IMR-90 (cell line): ENCODE results near the gene UTP18. TPM values are rescaled to one million over a fixed set of nuclear protein-coding genes. Genes with fewer than 3 reads are reported as not detected.

Source experiments
- ATAC-seq: fragments of 200-7000 bp; cut with Tn5 transposase; 2 replicates; pipeline ENCODE4 v1.9.1; 2020; ENCODE audit warnings: low read depth, mild to moderate bottlenecking, moderate library complexity
- BruUV-seq: library from RNA; stranded (reverse); fragments of 400-500 nt; replicated peaks from 2 replicates; lab custom pipeline; 2021; lab: Mats Ljungman, UMichigan
- CTCF ChIA-PET: fragments of 300-600 bp; formaldehyde crosslinking; extraction: SDS; loops from one replicate; lab custom pipeline; 2021; ENCODE audit warnings: antibody characterized with exemption; lab: Yijun Ruan, JAX
- POLR2A ChIA-PET: fragments of 300-600 bp; sonication (Branson Sonifier 250); formaldehyde crosslinking; loops from one replicate; lab custom pipeline; 2022; ENCODE audit warnings: antibody characterized with exemption; ENCODE audit not compliant: unreplicated experiment; lab: Charles Lee
- DNase-seq: peaks from one replicate; pipeline ENCODE4 v3.0.0; 2013
- H2AFZ ChIP-seq: replicated peaks from 2 replicates; pipeline ENCODE3; 2013; ENCODE audit warnings: low read length, mild to moderate bottlenecking; ENCODE audit not compliant: poor library complexity
- H2AK5ac ChIP-seq: 2 replicates; pipeline ENCODE4 v1.6.1; 2013; ENCODE audit warnings: low read depth, low read length, inconsistent platforms
- H2AK9ac ChIP-seq: replicated peaks from 2 replicates; pipeline ENCODE3; 2013; ENCODE audit warnings: mild to moderate bottlenecking, low read depth, low read length, moderate library complexity; ENCODE audit not compliant: poor library complexity
- H2BK120ac ChIP-seq: 2 replicates; pipeline ENCODE4 v1.6.1; 2013; ENCODE audit warnings: low read depth, low read length, inconsistent platforms
- H2BK15ac ChIP-seq: 3 replicates; pipeline ENCODE4 v1.6.1; 2013; ENCODE audit warnings: low read depth, low read length, inconsistent platforms
- H2BK20ac ChIP-seq: 2 replicates; pipeline ENCODE4 v1.6.1; 2013; ENCODE audit warnings: low read depth, mild to moderate bottlenecking, inconsistent platforms, low read length, moderate library complexity
- H2BK5ac ChIP-seq: 2 replicates; pipeline ENCODE4 v1.6.1; 2013; ENCODE audit warnings: mild to moderate bottlenecking, low read depth, low read length, inconsistent platforms; ENCODE audit not compliant: poor library complexity, severe bottlenecking
- H3K14ac ChIP-seq: replicated peaks from 2 replicates; pipeline ENCODE4 v1.6.1; 2013; ENCODE audit warnings: low read depth, low read length, inconsistent platforms
- H3K18ac ChIP-seq: 2 replicates; pipeline ENCODE4 v1.6.1; 2013; ENCODE audit warnings: low read depth, low read length, control low read depth
- H3K23ac ChIP-seq: 2 replicates; pipeline ENCODE4 v1.6.1; 2013; ENCODE audit warnings: low read depth, low read length, inconsistent platforms
- H3K27ac ChIP-seq: 2 replicates; pipeline ENCODE4 v1.5.1; 2013; ENCODE audit warnings: mild to moderate bottlenecking, control low read depth, low read length; ENCODE audit not compliant: insufficient read depth
- H3K27me3 ChIP-seq: 2 replicates; pipeline ENCODE4 v1.6.1; 2013; ENCODE audit warnings: low read length; ENCODE audit not compliant: control insufficient read depth, insufficient read depth
- H3K36me3 ChIP-seq: 2 replicates; pipeline ENCODE4 v1.6.1; 2013; ENCODE audit warnings: low read length, mixed read lengths; ENCODE audit not compliant: control insufficient read depth, insufficient read depth
- H3K4ac ChIP-seq: 2 replicates; pipeline ENCODE4 v1.6.1; 2013; ENCODE audit warnings: low read depth, low read length, inconsistent platforms
- H3K4me1 ChIP-seq: 2 replicates; pipeline ENCODE4 v1.6.1; 2013; ENCODE audit warnings: low read length, mixed read lengths; ENCODE audit not compliant: control insufficient read depth, insufficient read depth
- H3K4me2 ChIP-seq: 2 replicates; pipeline ENCODE4 v1.6.1; 2013; ENCODE audit warnings: low read depth, mild to moderate bottlenecking, control low read depth, low read length, moderate library complexity
- H3K4me3 ChIP-seq: 2 replicates; pipeline ENCODE4 v1.5.1; 2013; ENCODE audit warnings: low read depth, mild to moderate bottlenecking, control low read depth, low read length, moderate library complexity; ENCODE audit not compliant: insufficient read depth
- H3K56ac ChIP-seq: 2 replicates; pipeline ENCODE4 v1.6.1; 2013; ENCODE audit warnings: low read length, inconsistent platforms; ENCODE audit not compliant: insufficient read depth; ENCODE audit errors: extremely low read depth
- H3K79me1 ChIP-seq, 2 experiments: 2 replicates each; pipeline ENCODE4 v1.6.1; 2013; ENCODE audit warnings: low read length in 2 of 2, inconsistent platforms in 1 of 2, low read depth in 1 of 2
- H3K9ac ChIP-seq: 2 replicates; pipeline ENCODE4 v1.6.1; 2013; ENCODE audit warnings: low read depth, low read length, control low read depth
- H3K9me1 ChIP-seq: 2 replicates; pipeline ENCODE4 v1.6.1; 2013; ENCODE audit warnings: low read length, inconsistent platforms; ENCODE audit not compliant: insufficient read depth
- H3K9me3 ChIP-seq: 2 replicates; pipeline ENCODE4 v1.6.1; 2013; ENCODE audit warnings: low read length; ENCODE audit not compliant: control insufficient read depth, insufficient read depth
- H4K20me1 ChIP-seq: 2 replicates; pipeline ENCODE4 v1.6.1; 2013; ENCODE audit warnings: low read length, inconsistent platforms; ENCODE audit not compliant: insufficient read depth
- H4K5ac ChIP-seq: 2 replicates; pipeline ENCODE4 v1.6.1; 2013; ENCODE audit warnings: mild to moderate bottlenecking, low read depth, low read length, control low read depth
- H4K8ac ChIP-seq, 2 experiments: 2 replicates each; pipeline ENCODE4 v1.6.1; 2013; ENCODE audit warnings: low read depth in 2 of 2, low read length in 2 of 2, control low read depth in 1 of 2, inconsistent platforms in 1 of 2
- H4K91ac ChIP-seq: 2 replicates; pipeline ENCODE4 v1.6.1; 2013; ENCODE audit warnings: low read depth, low read length, inconsistent platforms; ENCODE audit not compliant: insufficient read depth
- BHLHE40 ChIP-seq: fragments of 150-350 bp; IDR thresholded peaks from 2 replicates; pipeline ENCODE4 v1.6.1; 2016; ENCODE audit warnings: mild to moderate bottlenecking, low read depth, low read length
- CEBPB ChIP-seq: IDR thresholded peaks from 2 replicates; pipeline ENCODE4 v1.6.1; 2012; ENCODE audit warnings: low read depth, low read length, improper control_type of control experiment
- CHD1 ChIP-seq: IDR thresholded peaks from 2 replicates; pipeline ENCODE4 v1.6.1; 2012; ENCODE audit warnings: low read depth, low read length, improper control_type of control experiment
- CTCF ChIP-seq: conservative IDR thresholded peaks from 2 replicates; pipeline ENCODE4 v1.5.1; 2012; ENCODE audit warnings: mild to moderate bottlenecking, low read depth, low read length, improper control_type of control experiment
- FOS ChIP-seq: fragments of 150-350 bp; IDR thresholded peaks from 2 replicates; pipeline ENCODE4 v1.6.1; 2016; ENCODE audit warnings: low read depth, low read length
- MAFK ChIP-seq: IDR thresholded peaks from 2 replicates; pipeline ENCODE4 v1.6.1; 2012; ENCODE audit warnings: low read depth, low read length, improper control_type of control experiment
- MAZ ChIP-seq: IDR thresholded peaks from 2 replicates; pipeline ENCODE4 v1.6.1; 2012; ENCODE audit warnings: low read depth, mild to moderate bottlenecking, low read length, improper control_type of control experiment, moderate library complexity, borderline replicate concordance
- MXI1 ChIP-seq: IDR thresholded peaks from 2 replicates; pipeline ENCODE4 v1.6.1; 2012; ENCODE audit warnings: low read depth, mild to moderate bottlenecking, low read length, moderate library complexity, borderline replicate concordance
- NFE2L2 ChIP-seq: fragments of 150-350 bp; IDR thresholded peaks from 2 replicates; pipeline ENCODE4 v1.6.1; 2016; ENCODE audit warnings: low read depth, mild to moderate bottlenecking, low read length
- POLR2A ChIP-seq: IDR thresholded peaks from 2 replicates; pipeline ENCODE4 v1.6.1; 2012; ENCODE audit warnings: mild to moderate bottlenecking, low read depth, low read length
- RAD21 ChIP-seq: IDR thresholded peaks from 2 replicates; pipeline ENCODE4 v1.6.1; 2012; ENCODE audit warnings: low read length, improper control_type of control experiment
- RCOR1 ChIP-seq: IDR thresholded peaks from 2 replicates; pipeline ENCODE4 v1.6.1; 2012; ENCODE audit warnings: mild to moderate bottlenecking, low read length, improper control_type of control experiment; ENCODE audit not compliant: insufficient replicate concordance
- RFX5 ChIP-seq: IDR thresholded peaks from 2 replicates; pipeline ENCODE4 v1.8.0; 2012; ENCODE audit warnings: low read depth, mild to moderate bottlenecking, low read length, moderate library complexity
- SMC3 ChIP-seq: fragments of 150-350 bp; IDR thresholded peaks from 2 replicates; pipeline ENCODE4 v1.6.1; 2016; ENCODE audit warnings: low read depth, mild to moderate bottlenecking, antibody characterized with exemption, low read length, moderate library complexity
- USF2 ChIP-seq: fragments of 150-350 bp; IDR thresholded peaks from 2 replicates; pipeline ENCODE4 v1.6.1; 2017; ENCODE audit warnings: mild to moderate bottlenecking, antibody characterized with exemption, low read length, low read depth
- WGBS, 2 experiments: methylation state at CpG; one replicate each; pipeline versions ENCODE4 v1.1.5 to v1.1.7; 2013; ENCODE audit warnings: missing lambda C conversion rate in 2 of 2; ENCODE audit not compliant: insufficient read length in 1 of 2; ENCODE audit errors: extremely low coverage in 2 of 2; 5-methylcytosine and 5-hydroxymethylcytosine counted together
- dilution Hi-C: fragments of 300-500 bp; cut with HindIII; formaldehyde crosslinking; loops from one replicate; pipeline ENCODE4 v1.14.3; 2018; ENCODE audit warnings: low sequenced_read_pairs; ENCODE audit not compliant: unreplicated experiment
- in situ Hi-C: fragments of 300-500 bp; cut with MboI; formaldehyde crosslinking; loops from 3 replicates; pipeline ENCODE4 v1.14.3; 2019; ENCODE audit warnings: low sequenced_read_pairs, inconsistent platforms, mixed read lengths
- intact Hi-C: fragments of 100-400 bp; cut with micrococcal nuclease; formaldehyde crosslinking; loops from 2 replicates; pipeline ENCODE4 v1.10.0; 2022
- polyA plus RNA-seq, 3 experiments: library from polyadenylated mRNA; depleted of rRNA; stranded (reverse); fragments of >200 nt; gene quantifications; 2 replicates each; pipeline ENCODE4 v1.2.3, GENCODE V29; 2012; ENCODE audit warnings: low replicate concordance in 1 of 3
- total RNA-seq: library from RNA; depleted of rRNA; stranded (reverse); fragments of >200 nt; gene quantifications from 2 replicates; pipeline ENCODE4 v1.2.3, GENCODE V29; 2012
- TF ChIP-seq, protein P1 (sequence below): fragments of 150-350 bp; IDR thresholded peaks from 2 replicates; pipeline ENCODE4 v1.6.1; 2016; ENCODE audit warnings: low read depth, mild to moderate bottlenecking, low read length, moderate library complexity, borderline replicate concordance

The UTP18 gene
- total and polyA plus RNA-seq, 2 of the 4 experiments (the other 2 are of a cell fraction), result 17.7 to 22.4 TPM

DNA sequence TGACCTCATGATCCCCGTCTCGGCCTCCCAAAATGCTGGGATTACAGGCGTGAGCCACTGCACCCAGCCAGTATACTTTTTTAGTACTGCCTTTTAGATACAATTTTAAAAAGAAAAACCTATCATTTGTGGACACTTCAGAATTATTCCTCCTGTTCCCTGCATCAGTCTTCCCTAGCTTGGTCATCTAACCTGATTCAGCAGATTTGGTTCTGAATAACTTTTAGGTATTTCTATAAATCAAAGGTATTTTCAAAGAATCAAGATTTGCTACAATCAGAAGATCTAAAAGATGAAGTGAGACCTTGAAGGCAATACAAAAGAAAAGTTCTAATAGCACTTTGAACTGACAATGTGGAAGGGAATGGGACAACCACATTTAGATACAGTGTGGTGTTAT is 30.5 kb upstream of the UTP18 start:
- in situ Hi-C loops (no loop called here), dilution Hi-C loops (no loop called here), intact Hi-C loops (no loop called here)
- BruUV-seq, result no TSS peak
- H2AK9ac ChIP-seq, result no peak overlapping the region
- H3K14ac ChIP-seq, result no peak overlapping the region
- no CpG with 5 or more reads among the region's 3 CpGs for WGBS, 2 experiments
- no peaks in the 10 kb centered on the region for H3K9me3 ChIP-seq
- H3K18ac ChIP-seq, result no peak overlapping the region
- no peak overlapping the region for H2AK5ac ChIP-seq
- H3K4me1 ChIP-seq, result 0 out of 2 replicates have a peak, but pooled peaks cover 2% of the 10 kb centered on the region
- H2BK15ac ChIP-seq, result no peak overlapping the region
- ChIA-PET CTCF (interaction anchor here (0.6 to 1.1 kb wide), 2 partner anchors 7 to 284 kb away, joined by 3 to 4 read pairs; no protein-coding TSS in a partner anchor), POLR2A (no interaction called here)
- no peak overlapping the region for H3K9ac ChIP-seq
- H3K36me3 ChIP-seq, result 0 out of 2 replicates have a peak, but pooled peaks cover 1% of the 10 kb centered on the region
- H2BK5ac ChIP-seq, result no peak overlapping the region
- H3K4me3 ChIP-seq, result no peak overlapping the region
- DNase-seq (no peak), ATAC-seq (no peak)
- TF ChIP-seq MXI1 (no peak), SMC3 (no peak), CHD1 (no peak), CEBPB (no peak), POLR2A (no peak), CTCF (no peak), FOS (no peak), NFE2L2 (no peak), USF2 (no peak), RCOR1 (no peak), MAFK (no peak; the same call in 1 of the 2 replicates), MAZ (no peak), BHLHE40 (no peak), RAD21 (no peak), RFX5 (no peak)
- TF ChIP-seq, protein P1, sequence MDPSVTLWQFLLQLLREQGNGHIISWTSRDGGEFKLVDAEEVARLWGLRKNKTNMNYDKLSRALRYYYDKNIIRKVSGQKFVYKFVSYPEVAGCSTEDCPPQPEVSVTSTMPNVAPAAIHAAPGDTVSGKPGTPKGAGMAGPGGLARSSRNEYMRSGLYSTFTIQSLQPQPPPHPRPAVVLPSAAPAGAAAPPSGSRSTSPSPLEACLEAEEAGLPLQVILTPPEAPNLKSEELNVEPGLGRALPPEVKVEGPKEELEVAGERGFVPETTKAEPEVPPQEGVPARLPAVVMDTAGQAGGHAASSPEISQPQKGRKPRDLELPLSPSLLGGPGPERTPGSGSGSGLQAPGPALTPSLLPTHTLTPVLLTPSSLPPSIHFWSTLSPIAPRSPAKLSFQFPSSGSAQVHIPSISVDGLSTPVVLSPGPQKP, result no peak
- no peak overlapping the region for H3K56ac ChIP-seq
- no peak overlapping the region for H3K4ac ChIP-seq
- no peak overlapping the region for H3K27ac ChIP-seq
- H4K8ac ChIP-seq, result no peak overlapping the region
- no peak overlapping the region for H2BK120ac ChIP-seq
- H3K4me2 ChIP-seq, result no peak overlapping the region
- no peak overlapping the region for H2AFZ ChIP-seq
- 0 out of 2 replicates have a peak, but pooled peaks cover 3% of the 10 kb centered on the region for H3K9me1 ChIP-seq
- no peak overlapping the region for H3K23ac ChIP-seq
- no peak overlapping the region for H2BK20ac ChIP-seq
- H3K79me1 ChIP-seq, result peaks cover 28 to 47% of the 10 kb centered on the region in 2 experiments
- H4K20me1 ChIP-seq, result peaks cover 9% of the 10 kb centered on the region; the same call in 1 of the 2 replicates
- no peak overlapping the region for H4K91ac ChIP-seq
- H3K27me3 ChIP-seq, result no peaks in the 10 kb centered on the region
- H4K5ac ChIP-seq, result no peak overlapping the region
